Kidney (tissue), 14 donors: Measurements from ENCODE around the gene AGBL1. TPM values are rescaled to one million over a fixed set of nuclear protein-coding genes. Genes with fewer than 3 reads are reported as not detected.

Experiments used
- DNase-seq, 5 donors: peaks; one replicate each; pipeline ENCODE4 v3.0.0-alpha.2; 2013 to 2020
- FAIRE-seq: peaks from 2 replicates; lab custom pipeline; 2012; peaks lifted over from hg19 to GRCh38; lab: Jason Lieb, UNC
- H3K27ac ChIP-seq, 2 donors: one replicate each; pipeline ENCODE4 v1.7.0; 2013; ENCODE audit warnings: low read depth in 2 of 2, low read length in 2 of 2, inconsistent platforms in 1 of 2
- H3K27me3 ChIP-seq: one replicate; pipeline ENCODE4 v1.7.1; 2013; ENCODE audit warnings: low read length, inconsistent platforms; ENCODE audit not compliant: control insufficient read depth, insufficient read depth
- H3K36me3 ChIP-seq, 3 donors: one replicate each; pipeline versions ENCODE4 v1.7.0 to v1.7.1; 2013; ENCODE audit warnings: low read length in 3 of 3, control low read depth in 1 of 3, inconsistent platforms in 1 of 3; ENCODE audit not compliant: insufficient read depth in 3 of 3, control insufficient read depth in 2 of 3
- H3K4me1 ChIP-seq, 3 donors: one replicate each; pipeline versions ENCODE4 v1.7.0 to v1.7.1; 2013; ENCODE audit warnings: low read length in 3 of 3, inconsistent platforms in 1 of 3, low read depth in 1 of 3; ENCODE audit not compliant: control insufficient read depth in 2 of 3, insufficient read depth in 2 of 3
- H3K4me3 ChIP-seq, 3 donors: one replicate each; pipeline versions ENCODE4 v1.7.0 to v1.8.1; 2013; ENCODE audit warnings: low read length in 3 of 3, control low read depth in 1 of 3, inconsistent platforms in 1 of 3
- H3K9ac ChIP-seq, 3 donors: one replicate each; pipeline versions ENCODE4 v1.7.0 to v1.7.1; 2013; ENCODE audit warnings: low read length in 3 of 3, control low read depth in 1 of 3, inconsistent platforms in 1 of 3
- H3K9me3 ChIP-seq, 3 donors: one replicate each; pipeline versions ENCODE4 v1.7.0 to v1.7.1; 2013; ENCODE audit warnings: low read length in 3 of 3, control low read depth in 1 of 3, inconsistent platforms in 1 of 3; ENCODE audit not compliant: control insufficient read depth in 2 of 3, insufficient read depth in 1 of 3
- intact Hi-C: fragments of 100-400 bp; cut with DNase I; formaldehyde crosslinking; loops from one replicate; pipeline ENCODE4 v1.11.1; 2022
- polyA plus RNA-seq: library from polyadenylated mRNA; stranded (reverse); fragments of 350-450 nt; fragmentation: Illumina TruSeq; extraction: RNeasy Lipid Tissue Mini Kit (QIAGEN cat#74804); gene quantifications from one replicate; pipeline ENCODE4 v1.2.3, GENCODE V29; 2014; ENCODE audit warnings: low read depth, low replicate concordance; ENCODE audit not compliant: insufficient read depth
- total RNA-seq: library from RNA; stranded (reverse); fragmentation: NEBNext Ultra II Directional; extraction: Animal tissue kit (Norgen Biotek cat#: 25700); gene quantifications from one replicate; pipeline ENCODE4 v1.2.1, GENCODE V29; 2021
- TF ChIP-seq, protein P1 (sequence below): IDR thresholded peaks from 3 replicates; pipeline ENCODE4 v1.5.1; 2012; ENCODE audit warnings: mild to moderate bottlenecking, moderate library complexity, borderline replicate concordance; ENCODE audit not compliant: insufficient read depth; ENCODE audit errors: extremely low read depth
- donor health status: control.
- donor health status: control.
- donor health status: control.
- donor health status: control.
- donor health status: control.
- donor health status: DM: yes; HTN: yes; CAD: no.
- donor health status: Normal renal cell carcinoma (clear cell type).

Gene AGBL1
- total and polyA plus RNA-seq, 2 donors from 2014 or later, result not detected

DNA sequence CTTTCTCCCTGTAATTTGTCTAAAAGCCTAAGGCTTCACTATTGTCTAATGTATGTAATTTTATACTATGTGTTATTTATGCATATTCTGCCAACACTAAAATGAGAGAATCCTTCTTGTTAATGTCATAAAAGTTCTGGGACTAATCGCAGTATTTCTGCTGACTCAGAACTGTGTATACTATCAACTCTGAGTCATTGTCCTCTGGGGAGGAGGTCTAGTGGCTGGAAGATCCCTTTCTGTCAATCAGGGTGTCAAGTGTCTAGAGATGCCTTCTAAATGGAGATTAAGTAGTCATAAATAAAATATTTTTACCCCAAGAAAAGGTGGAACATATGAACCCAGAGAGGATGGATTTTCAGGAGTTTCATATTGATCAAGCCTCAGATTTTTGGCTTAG, 473.4 kb downstream of the AGBL1 start:
- Histone ChIP-seq H3K36me3 (no peaks in the 10 kb centered on the region), H3K4me3 (no peak overlapping the region), H3K9ac (no peak overlapping the region), H3K27me3 (no peaks in the 10 kb centered on the region), H3K27ac (no peak overlapping the region), H3K9me3 (no peaks in the 10 kb centered on the region), H3K4me1 (no peaks in the 10 kb centered on the region)
- DNase-seq (no peak), FAIRE-seq (no peak)
- intact Hi-C loops, result no loop called here
- TF ChIP-seq, protein P1, sequence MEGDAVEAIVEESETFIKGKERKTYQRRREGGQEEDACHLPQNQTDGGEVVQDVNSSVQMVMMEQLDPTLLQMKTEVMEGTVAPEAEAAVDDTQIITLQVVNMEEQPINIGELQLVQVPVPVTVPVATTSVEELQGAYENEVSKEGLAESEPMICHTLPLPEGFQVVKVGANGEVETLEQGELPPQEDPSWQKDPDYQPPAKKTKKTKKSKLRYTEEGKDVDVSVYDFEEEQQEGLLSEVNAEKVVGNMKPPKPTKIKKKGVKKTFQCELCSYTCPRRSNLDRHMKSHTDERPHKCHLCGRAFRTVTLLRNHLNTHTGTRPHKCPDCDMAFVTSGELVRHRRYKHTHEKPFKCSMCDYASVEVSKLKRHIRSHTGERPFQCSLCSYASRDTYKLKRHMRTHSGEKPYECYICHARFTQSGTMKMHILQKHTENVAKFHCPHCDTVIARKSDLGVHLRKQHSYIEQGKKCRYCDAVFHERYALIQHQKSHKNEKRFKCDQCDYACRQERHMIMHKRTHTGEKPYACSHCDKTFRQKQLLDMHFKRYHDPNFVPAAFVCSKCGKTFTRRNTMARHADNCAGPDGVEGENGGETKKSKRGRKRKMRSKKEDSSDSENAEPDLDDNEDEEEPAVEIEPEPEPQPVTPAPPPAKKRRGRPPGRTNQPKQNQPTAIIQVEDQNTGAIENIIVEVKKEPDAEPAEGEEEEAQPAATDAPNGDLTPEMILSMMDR, result no peak

DNA sequence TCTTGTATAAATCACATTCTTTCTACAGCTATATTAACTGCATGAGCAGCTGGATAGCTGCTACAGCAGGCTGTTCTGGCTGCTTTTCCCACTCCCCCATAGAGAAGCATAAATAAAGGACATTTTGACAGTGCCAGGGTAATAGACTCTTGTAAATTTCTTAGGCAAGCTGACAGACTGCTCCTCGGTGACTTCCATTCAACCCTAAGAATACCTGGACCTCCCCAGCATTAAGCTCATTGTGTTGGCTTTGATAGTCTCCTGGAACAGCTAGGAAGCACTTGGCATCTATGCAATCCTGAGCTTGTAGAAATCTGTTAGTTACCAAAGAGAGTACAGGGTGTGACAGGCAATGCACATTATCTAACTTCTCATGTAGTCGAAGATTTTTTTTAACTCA, 475.4 kb downstream of the AGBL1 start:
- TF ChIP-seq, protein P1, result no peak
- no peaks in the 10 kb centered on the region for H3K9me3 ChIP-seq
- intact Hi-C loops, result no loop called here
- no peak overlapping the region for H3K27ac ChIP-seq
- FAIRE-seq, result no peak
- peak in 4 of 5 donors; percentile 34 to 79 (median 70) for DNase-seq
- H3K27me3 ChIP-seq, result no peaks in the 10 kb centered on the region
- no peaks in the 10 kb centered on the region for H3K36me3 ChIP-seq
- H3K9ac ChIP-seq, result no peak overlapping the region
- H3K4me3 ChIP-seq, result no peak overlapping the region
- H3K4me1 ChIP-seq, result no peaks in the 10 kb centered on the region

DNA sequence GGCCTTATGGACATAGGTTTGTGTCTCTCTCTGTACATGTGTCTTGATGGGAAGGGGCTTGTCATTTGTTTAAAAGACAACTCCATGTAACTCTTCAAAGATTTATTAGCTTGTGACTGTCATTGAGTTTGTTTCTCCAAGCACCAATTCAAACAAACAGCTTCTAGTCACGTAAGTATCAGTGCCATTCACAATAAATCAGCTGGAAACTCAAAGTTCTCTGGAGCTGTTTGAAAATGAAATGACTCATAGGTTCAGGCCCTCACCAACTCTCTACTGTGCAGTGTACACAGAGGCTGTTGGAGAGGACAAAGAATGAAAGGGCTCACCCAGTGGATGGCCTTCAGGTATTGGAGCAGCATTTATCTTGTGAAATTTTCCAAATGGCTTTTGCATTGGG, 476.3 kb downstream of the AGBL1 start:
- H3K9ac ChIP-seq, result no peak overlapping the region
- DNase-seq, result peak in 2 of 5 donors; percentile 17 to 21
- FAIRE-seq, result no peak
- H3K9me3 ChIP-seq, result no peaks in the 10 kb centered on the region
- no peaks in the 10 kb centered on the region for H3K27me3 ChIP-seq
- no peak overlapping the region for H3K27ac ChIP-seq
- TF ChIP-seq, protein P1, result no peak
- intact Hi-C loops, result no loop called here
- H3K36me3 ChIP-seq, result no peaks in the 10 kb centered on the region
- no peaks in the 10 kb centered on the region for H3K4me1 ChIP-seq
- no peak overlapping the region for H3K4me3 ChIP-seq

DNA sequence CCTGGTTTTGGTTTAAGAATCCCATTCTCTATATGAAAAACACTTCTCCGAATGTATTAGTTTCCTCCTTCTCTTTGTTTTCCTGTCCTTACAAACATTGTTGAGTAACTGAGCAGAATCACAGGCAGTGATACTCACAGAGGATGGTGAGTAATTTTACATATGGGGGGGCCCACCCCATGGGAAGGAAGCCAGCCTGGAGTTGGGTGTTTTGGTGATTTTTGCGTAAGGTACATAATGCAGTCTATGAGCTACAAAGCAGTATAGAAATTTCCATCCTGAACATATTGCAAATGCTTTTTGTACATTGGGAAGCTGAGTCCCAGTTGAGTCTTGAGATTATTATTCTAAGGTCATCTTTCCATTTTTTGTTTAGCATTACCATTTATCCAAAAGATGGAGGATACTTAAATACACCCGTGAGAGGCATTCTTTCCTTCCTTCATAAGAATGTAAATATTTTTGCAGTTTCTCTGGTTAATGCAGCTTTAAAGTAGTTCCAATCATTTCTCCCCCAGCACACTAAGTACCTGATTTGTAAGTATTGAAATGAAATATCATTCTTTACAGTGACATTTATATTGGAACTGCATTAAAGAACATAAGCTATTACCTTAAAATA, 476.8 kb downstream of the AGBL1 start:
- Histone ChIP-seq H3K9ac (no peak overlapping the region), H3K4me1 (no peaks in the 10 kb centered on the region), H3K27ac (no peak overlapping the region), H3K27me3 (no peaks in the 10 kb centered on the region), H3K36me3 (no peaks in the 10 kb centered on the region), H3K4me3 (no peak overlapping the region), H3K9me3 (no peaks in the 10 kb centered on the region)
- DNase-seq, result no peak
- intact Hi-C loops, result no loop called here
- no peak for FAIRE-seq
- TF ChIP-seq, protein P1, result no peak
